Keratinocyte (primary cell): Measurements from ENCODE around the gene SEC24D. TPM values are rescaled to one million over a fixed set of nuclear protein-coding genes. Genes with fewer than 3 reads are reported as not detected.

Experiments used
- DNase-seq: peaks from one replicate; pipeline ENCODE4 v3.0.0-alpha.2; 2011; ENCODE audit warnings: low read depth, missing footprints, low spot score
- FAIRE-seq: peaks from 2 replicates; lab custom pipeline; 2011; peaks lifted over from hg19 to GRCh38; lab: Jason Lieb, UNC
- H2AFZ ChIP-seq: 2 replicates; pipeline ENCODE4 v1.6.0; 2012; ENCODE audit warnings: low read length, control low read depth, inconsistent platforms; ENCODE audit not compliant: control insufficient read depth
- H3K27ac ChIP-seq: 2 replicates; pipeline ENCODE4 v1.5.1; 2011; ENCODE audit warnings: low read length; ENCODE audit not compliant: control insufficient read depth, insufficient read depth
- H3K27me3 ChIP-seq: 3 replicates; pipeline ENCODE4 v1.6.0; 2011; ENCODE audit warnings: low read length; ENCODE audit not compliant: control insufficient read depth, insufficient read depth; ENCODE audit errors: extremely low read depth
- H3K36me3 ChIP-seq, 2 experiments: 2 replicates in 1 of 2; 3 replicates in 1 of 2; pipeline ENCODE4 v1.5.1; 2011; ENCODE audit warnings: low read length in 2 of 2, mild to moderate bottlenecking in 1 of 2; ENCODE audit not compliant: control insufficient read depth in 2 of 2, insufficient read depth in 2 of 2; ENCODE audit errors: extremely low read depth in 1 of 2
- H3K4me1 ChIP-seq: 3 replicates; pipeline ENCODE4 v1.5.1; 2011; ENCODE audit warnings: low read length; ENCODE audit not compliant: control insufficient read depth, insufficient read depth; ENCODE audit errors: extremely low read depth
- H3K4me2 ChIP-seq: 3 replicates; pipeline ENCODE4 v1.6.0; 2011; ENCODE audit warnings: low read depth, low read length; ENCODE audit not compliant: control insufficient read depth, insufficient read depth; ENCODE audit errors: extremely low read depth
- H3K4me3 ChIP-seq, 3 experiments: fragments of 200-600 bp in 1 of 3; sonication (generic) in 1 of 3; 2 replicates in 2 of 3; 3 replicates in 1 of 3; pipeline ENCODE4 v1.5.1; 2011 to 2016; ENCODE audit warnings: low read length in 3 of 3, mild to moderate bottlenecking in 3 of 3, control low read depth in 2 of 3, inconsistent platforms in 1 of 3, low read depth in 1 of 3, mixed read lengths in 1 of 3, mixed run types in 1 of 3, moderate library complexity in 1 of 3; ENCODE audit not compliant: control insufficient read depth in 2 of 3, insufficient read depth in 2 of 3; ENCODE audit errors: extremely low read depth in 1 of 3
- H3K79me2 ChIP-seq: 2 replicates; pipeline ENCODE4 v1.6.0; 2012; ENCODE audit warnings: low read length; ENCODE audit not compliant: control insufficient read depth, insufficient read depth
- H3K9ac ChIP-seq: 3 replicates; pipeline ENCODE4 v1.6.0; 2011; ENCODE audit warnings: low read length; ENCODE audit not compliant: control insufficient read depth, insufficient read depth; ENCODE audit errors: extremely low read depth
- H3K9me1 ChIP-seq: 3 replicates; pipeline ENCODE4 v1.6.0; 2011; ENCODE audit warnings: low read length; ENCODE audit not compliant: control insufficient read depth, insufficient read depth; ENCODE audit errors: extremely low read depth
- H3K9me3 ChIP-seq: 2 replicates; pipeline ENCODE4 v1.5.1; 2012; ENCODE audit warnings: low read depth, low read length; ENCODE audit not compliant: control insufficient read depth
- H4K20me1 ChIP-seq: 3 replicates; pipeline ENCODE4 v1.6.0; 2011; ENCODE audit warnings: low read length; ENCODE audit not compliant: control insufficient read depth, insufficient read depth; ENCODE audit errors: extremely low read depth
- CTCF ChIP-seq, 3 experiments: IDR thresholded peaks in 1 of 3; conservative IDR thresholded peaks in 1 of 3; optimal IDR thresholded peaks in 1 of 3; 2 replicates in 2 of 3; 3 replicates in 1 of 3; pipeline versions ENCODE3 to v1.5.1; 2011; ENCODE audit warnings: low read length in 3 of 3, mild to moderate bottlenecking in 3 of 3, moderate library complexity in 2 of 3, control low read depth in 1 of 3, inconsistent platforms in 1 of 3; ENCODE audit not compliant: insufficient read depth in 2 of 3; ENCODE audit errors: extremely low read depth in 1 of 3
- EZH2 ChIP-seq: IDR thresholded peaks from one replicate; pipeline ENCODE4 v1.6.1; 2012; ENCODE audit warnings: inconsistent platforms, mild to moderate bottlenecking, low read length, moderate library complexity
- dilution Hi-C: fragments of 300-500 bp; cut with MboI; formaldehyde crosslinking; loops from one replicate; pipeline ENCODE4 v1.7.0; 2020; ENCODE audit warnings: low sequenced_read_pairs; ENCODE audit not compliant: extremely low pct_ligation_motif_present
- polyA plus RNA-seq, 5 experiments: library from polyadenylated mRNA; depleted of rRNA in 3 of 5; stranded (reverse) in 3 of 5; stranded (forward) in 1 of 5; unstranded in 1 of 5; fragments of >200 nt; gene quantifications; 1 replicate in 1 of 5; 2 replicates in 3 of 5; 3 replicates in 1 of 5; pipeline versions ENCODE4 v1.2.1 to v1.2.3, GENCODE V29; 2011 to 2012; ENCODE audit warnings: missing spikeins in 2 of 5, low read depth in 1 of 5, low replicate concordance in 1 of 5

Gene SEC24D
- polyA plus RNA-seq, 1 donor (not counting 4 experiments of a cell fraction or from before 2014, with no cell fraction given) = 24.9 TPM

- H2AFZ ChIP-seq = no peak overlapping the region
- peaks cover 10% of the 10 kb centered on the region for H3K4me1 ChIP-seq
- no peak overlapping the region for H3K4me2 ChIP-seq
- no peaks in the 10 kb centered on the region for H3K79me2 ChIP-seq
- FAIRE-seq = no peak
- peaks cover 0 to 26% of the 10 kb centered on the region in 2 experiments for H3K36me3 ChIP-seq
- H3K27ac ChIP-seq = no peak overlapping the region
- H3K9ac ChIP-seq = no peak overlapping the region
- H3K4me3 ChIP-seq = no peak overlapping the region
- no peaks in the 10 kb centered on the region for H3K9me3 ChIP-seq
- no peak for DNase-seq
- H3K27me3 ChIP-seq = no peaks in the 10 kb centered on the region
- dilution Hi-C loops = no loop called here
- TF ChIP-seq EZH2 = no peak
- TF ChIP-seq CTCF (optimal IDR thresholded peaks at IDR 0.05 in 1 of 3, IDR thresholded peaks at IDR 0.05 in 1 of 3, conservative IDR thresholded peaks at IDR 0.05 in 1 of 3; ENCODE audit: extremely low read depth in 1 of 3, insufficient read depth in 2 of 3, low read length in 3 of 3) = no peak
- H3K9me1 ChIP-seq = no peaks in the 10 kb centered on the region
- H4K20me1 ChIP-seq = no peaks in the 10 kb centered on the region
Observed at GRCh38 chr4:118761397-118762016, 74.4 kb downstream of the SEC24D start.

GRCh38 chr4:118760493-118760892 is 75.4 kb downstream of the SEC24D start:
- Histone ChIP-seq H3K4me2 (no peak overlapping the region), H3K79me2 (no peaks in the 10 kb centered on the region), H3K4me1 (peaks cover 4% of the 10 kb centered on the region), H3K9me1 (no peaks in the 10 kb centered on the region), H3K36me3 (peaks cover 0 to 23% of the 10 kb centered on the region in 2 experiments), H4K20me1 (no peaks in the 10 kb centered on the region), H2AFZ (no peak overlapping the region), H3K27me3 (no peaks in the 10 kb centered on the region), H3K9ac (no peak overlapping the region), H3K27ac (no peak overlapping the region), H3K9me3 (no peaks in the 10 kb centered on the region), H3K4me3 (no peak overlapping the region)
- dilution Hi-C loops = no loop called here
- no peak for DNase-seq
- FAIRE-seq = no peak
- TF ChIP-seq EZH2 (no peak), CTCF (optimal IDR thresholded peaks at IDR 0.05 in 1 of 3, IDR thresholded peaks at IDR 0.05 in 1 of 3, conservative IDR thresholded peaks at IDR 0.05 in 1 of 3; ENCODE audit: extremely low read depth in 1 of 3, insufficient read depth in 2 of 3, low read length in 3 of 3) (no peak)
